Measurements from ENCODE around the gene GASK1A. TPM values are rescaled to one million over a fixed set of nuclear protein-coding genes. Genes with fewer than 3 reads are reported as not detected.
A peak's percentile ranks its signal among the peaks of the same experiment; 100 is the strongest.

The GASK1A gene
- total and polyA plus RNA-seq, 10 donors: 0.43 to 4.0 (median 1.8) TPM

DNA sequence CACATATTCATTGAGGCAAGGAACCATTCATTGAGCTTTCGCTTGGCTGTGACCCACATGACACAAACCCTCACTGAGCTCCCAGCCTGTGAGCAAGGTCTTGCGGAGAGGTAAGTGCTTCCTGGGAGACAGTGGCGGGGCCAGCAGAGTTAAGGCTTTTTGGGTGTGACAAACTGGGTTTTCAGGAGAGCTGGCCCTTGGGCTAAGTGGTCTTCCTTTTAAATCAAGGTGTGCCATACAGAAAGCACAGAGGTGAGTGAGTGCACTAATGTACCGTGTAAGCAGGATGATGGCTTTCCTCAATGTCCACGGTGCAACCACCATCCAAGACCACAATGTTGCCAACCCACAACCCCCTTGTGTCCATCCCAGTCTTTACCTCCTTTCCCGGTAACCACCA lies 98.2 kb downstream of the GASK1A start:
- intact Hi-C loops (cut with DNase I; ENCODE audit: low total_unique reads): no loop called here
- peak; percentile 40 for DNase-seq
- 90 to 98% (median 95%) methylated on average over 6 of the region's 6 CpGs for WGBS, 5 donors
- no peak overlapping the region for H3K27ac ChIP-seq
- no peaks in the 10 kb centered on the region for H3K27me3 ChIP-seq (replicated peaks in 1 of 7)
- no peak for TF ChIP-seq POLR2AphosphoS5 (IDR thresholded peaks at IDR 0.05)
- no peak for TF ChIP-seq POLR2A (IDR thresholded peaks at IDR 0.05)
- H3K9me3 ChIP-seq: no peaks in the 10 kb centered on the region
- H3K4me1 ChIP-seq: no peaks in the 10 kb centered on the region
- H3K36me3 ChIP-seq: peaks cover 0 to 49% (median 23%) of the 10 kb centered on the region in 6 donors
- no peak overlapping the region for H3K4me3 ChIP-seq

GRCh38 chr3:43077707-43078106 lies 98.6 kb downstream of the GASK1A start:
- H3K4me1 ChIP-seq: no peaks in the 10 kb centered on the region
- DNase-seq: no peak
- TF ChIP-seq POLR2AphosphoS5 (IDR thresholded peaks at IDR 0.05) (no peak), POLR2A (IDR thresholded peaks at IDR 0.05) (no peak), CTCF (IDR thresholded peaks at IDR 0.05 in 8 of 11, conservative IDR thresholded peaks at IDR 0.05 in 3 of 11) (no peak)
- no peaks in the 10 kb centered on the region for H3K9me3 ChIP-seq
- no peak overlapping the region for H3K4me3 ChIP-seq
- no peak overlapping the region for H3K27ac ChIP-seq
- no peaks in the 10 kb centered on the region for H3K27me3 ChIP-seq (replicated peaks in 1 of 7)
- intact Hi-C loops (cut with DNase I; ENCODE audit: low total_unique reads): no loop called here
- H3K36me3 ChIP-seq: peaks cover 0 to 52% (median 23%) of the 10 kb centered on the region in 6 donors

DNA sequence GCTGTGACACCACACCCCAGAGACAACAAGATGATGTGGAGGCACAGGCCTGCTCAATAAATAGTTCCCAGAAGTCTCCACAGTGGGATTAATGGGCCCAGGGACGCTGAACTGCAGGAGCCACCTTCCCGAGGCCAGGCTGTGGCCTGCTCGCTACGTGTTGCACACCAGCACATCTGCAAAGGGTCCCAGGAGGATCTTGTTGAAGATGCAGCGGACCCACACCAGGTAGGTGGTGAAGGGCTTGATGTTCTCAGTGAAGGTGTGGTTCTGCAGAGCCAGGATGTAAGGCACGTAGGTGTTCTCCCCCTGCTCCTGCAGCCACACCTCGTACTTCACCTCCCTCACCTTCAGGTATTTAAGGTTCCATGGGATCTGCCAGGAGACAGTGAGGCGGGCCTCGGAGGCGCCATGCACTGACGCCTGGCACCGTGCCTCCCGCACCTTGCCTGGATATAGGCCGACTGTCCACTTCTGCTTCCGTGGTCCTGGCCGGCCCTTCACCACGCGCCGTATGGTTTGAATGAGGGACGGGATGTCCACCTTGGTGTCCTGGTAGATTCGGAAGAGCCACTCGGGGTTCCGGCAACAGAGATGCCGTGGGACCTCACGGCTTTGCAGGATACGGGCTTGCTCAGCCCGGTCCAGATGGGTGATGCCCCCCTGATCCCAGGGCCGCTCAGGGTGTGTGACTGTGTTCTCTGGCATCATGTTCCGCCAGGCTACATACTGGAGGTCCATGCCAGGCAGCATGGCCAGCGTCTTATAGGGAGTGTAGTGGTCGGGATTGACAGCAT lies 100.6 kb downstream of the GASK1A start:
- H3K4me1 ChIP-seq: no peaks in the 10 kb centered on the region
- peak; percentile 56 for DNase-seq
- no peak overlapping the region for H3K27ac ChIP-seq
- TF ChIP-seq POLR2AphosphoS5 (IDR thresholded peaks at IDR 0.05) (no peak), POLR2A (IDR thresholded peaks at IDR 0.05) (no peak), CTCF (IDR thresholded peaks at IDR 0.05 in 8 of 11, conservative IDR thresholded peaks at IDR 0.05 in 3 of 11) (no peak)
- H3K4me3 ChIP-seq: no peak overlapping the region
- WGBS, 5 donors: 92 to 96% (median 94%) methylated on average over 25 to 31 of the region's 31 CpGs
- intact Hi-C loops (cut with DNase I; ENCODE audit: low total_unique reads): no loop called here
- H3K27me3 ChIP-seq (replicated peaks in 1 of 7): no peaks in the 10 kb centered on the region
- H3K9me3 ChIP-seq: no peaks in the 10 kb centered on the region
- H3K36me3 ChIP-seq: peaks cover 0 to 52% (median 23%) of the 10 kb centered on the region in 6 donors

GRCh38 chr3:43080726-43081568 lies 101.8 kb downstream of the GASK1A start:
- Histone ChIP-seq H3K4me1 (no peaks in the 10 kb centered on the region), H3K4me3 (no peak overlapping the region), H3K27ac (no peak overlapping the region), H3K36me3 (peaks cover 0 to 52% (median 23%) of the 10 kb centered on the region in 6 donors), H3K27me3 (replicated peaks in 1 of 7) (no peaks in the 10 kb centered on the region), H3K9me3 (no peaks in the 10 kb centered on the region)
- no peak for TF ChIP-seq POLR2AphosphoS5 (IDR thresholded peaks at IDR 0.05)
- TF ChIP-seq POLR2A (IDR thresholded peaks at IDR 0.05): no peak
- no peak for TF ChIP-seq CTCF (IDR thresholded peaks at IDR 0.05 in 8 of 11, conservative IDR thresholded peaks at IDR 0.05 in 3 of 11)
- intact Hi-C loops (cut with DNase I; ENCODE audit: low total_unique reads): no loop called here
- WGBS, 5 donors: 95 to 97% (median 97%) methylated on average over 36 to 40 of the region's 40 CpGs
- no peak for DNase-seq
